Prostate gland (tissue), 2 donors: ENCODE measurements around the gene CSNK2B.
"Not testable (repeated sequence)": the region's sequence is repeated elsewhere in the genome, so short reads cannot be mapped to it uniquely, and the experiment has no call there.

ENCODE experiments used
- POLR2AphosphoS5 ChIP-seq: sonication (generic); formaldehyde crosslinking; IDR thresholded peaks from one replicate; pipeline ENCODE4 v1.6.1; 2017; ENCODE audit warnings: antibody characterized with exemption
- TF ChIP-seq, protein P1 (sequence below), 4 experiments: fragments of 200-600 bp in 2 of 4; fragments of 450-650 bp in 2 of 4; sonication (generic) in 2 of 4; IDR thresholded peaks; 1 replicate in 3 of 4; 2 replicates in 1 of 4; pipeline ENCODE4 v1.5.1; 2016 to 2019; ENCODE audit warnings: antibody characterized with exemption in 4 of 4, mild to moderate bottlenecking in 2 of 4, moderate library complexity in 2 of 4

DNA sequence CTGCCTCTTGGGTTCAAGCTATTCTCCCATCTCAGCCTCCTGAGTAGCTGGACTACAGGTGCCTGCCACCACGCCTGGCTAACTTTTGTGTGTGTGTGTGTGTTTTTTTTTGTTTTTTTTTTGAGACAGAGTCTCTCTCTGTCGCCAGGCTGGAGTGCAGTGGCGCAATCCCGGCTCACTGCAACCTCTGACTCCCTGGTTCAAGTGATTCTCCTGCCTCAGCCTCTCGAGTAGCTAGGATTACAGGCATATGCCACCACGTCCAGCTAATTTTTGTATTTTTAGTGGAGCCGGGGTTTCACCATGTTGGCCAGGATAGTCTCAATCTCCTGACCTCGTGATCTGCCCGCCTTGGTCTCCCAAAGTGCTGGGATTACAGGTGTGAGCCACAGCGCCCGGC, 43.3 kb downstream of the CSNK2B start:
- not testable (repeated sequence) for TF ChIP-seq POLR2AphosphoS5
- TF ChIP-seq, protein P1, sequence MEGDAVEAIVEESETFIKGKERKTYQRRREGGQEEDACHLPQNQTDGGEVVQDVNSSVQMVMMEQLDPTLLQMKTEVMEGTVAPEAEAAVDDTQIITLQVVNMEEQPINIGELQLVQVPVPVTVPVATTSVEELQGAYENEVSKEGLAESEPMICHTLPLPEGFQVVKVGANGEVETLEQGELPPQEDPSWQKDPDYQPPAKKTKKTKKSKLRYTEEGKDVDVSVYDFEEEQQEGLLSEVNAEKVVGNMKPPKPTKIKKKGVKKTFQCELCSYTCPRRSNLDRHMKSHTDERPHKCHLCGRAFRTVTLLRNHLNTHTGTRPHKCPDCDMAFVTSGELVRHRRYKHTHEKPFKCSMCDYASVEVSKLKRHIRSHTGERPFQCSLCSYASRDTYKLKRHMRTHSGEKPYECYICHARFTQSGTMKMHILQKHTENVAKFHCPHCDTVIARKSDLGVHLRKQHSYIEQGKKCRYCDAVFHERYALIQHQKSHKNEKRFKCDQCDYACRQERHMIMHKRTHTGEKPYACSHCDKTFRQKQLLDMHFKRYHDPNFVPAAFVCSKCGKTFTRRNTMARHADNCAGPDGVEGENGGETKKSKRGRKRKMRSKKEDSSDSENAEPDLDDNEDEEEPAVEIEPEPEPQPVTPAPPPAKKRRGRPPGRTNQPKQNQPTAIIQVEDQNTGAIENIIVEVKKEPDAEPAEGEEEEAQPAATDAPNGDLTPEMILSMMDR (IDR thresholded peaks at IDR 0.05): not testable (repeated sequence)
